NCI-H2196 (cell line): ENCODE data around the gene EVPL.

ENCODE experiments used
- DNase-seq: peaks from one replicate; lab custom pipeline; 2025; ENCODE audit not compliant: unreplicated experiment; lab: John Stamatoyannopoulos, UW

EVPL gene

DNA sequence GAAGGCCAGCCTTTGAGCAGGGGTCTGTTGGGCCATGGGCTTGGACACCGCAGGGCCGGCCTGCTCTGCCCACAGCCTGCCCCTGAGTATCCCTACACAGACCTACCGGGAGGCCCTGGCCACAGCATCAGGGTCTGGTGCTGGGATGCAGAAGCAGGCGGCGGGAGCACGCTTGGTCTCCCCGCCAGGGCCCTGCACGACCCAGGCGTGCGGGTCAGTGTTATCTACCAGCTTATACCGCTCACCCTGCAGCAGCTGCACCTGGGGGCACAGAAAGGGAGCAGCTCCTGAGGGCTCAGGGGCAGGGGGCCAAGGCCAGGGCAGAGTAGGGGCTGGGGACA is 8.8 kb downstream of the EVPL start:
- no peak for DNase-seq

DNA sequence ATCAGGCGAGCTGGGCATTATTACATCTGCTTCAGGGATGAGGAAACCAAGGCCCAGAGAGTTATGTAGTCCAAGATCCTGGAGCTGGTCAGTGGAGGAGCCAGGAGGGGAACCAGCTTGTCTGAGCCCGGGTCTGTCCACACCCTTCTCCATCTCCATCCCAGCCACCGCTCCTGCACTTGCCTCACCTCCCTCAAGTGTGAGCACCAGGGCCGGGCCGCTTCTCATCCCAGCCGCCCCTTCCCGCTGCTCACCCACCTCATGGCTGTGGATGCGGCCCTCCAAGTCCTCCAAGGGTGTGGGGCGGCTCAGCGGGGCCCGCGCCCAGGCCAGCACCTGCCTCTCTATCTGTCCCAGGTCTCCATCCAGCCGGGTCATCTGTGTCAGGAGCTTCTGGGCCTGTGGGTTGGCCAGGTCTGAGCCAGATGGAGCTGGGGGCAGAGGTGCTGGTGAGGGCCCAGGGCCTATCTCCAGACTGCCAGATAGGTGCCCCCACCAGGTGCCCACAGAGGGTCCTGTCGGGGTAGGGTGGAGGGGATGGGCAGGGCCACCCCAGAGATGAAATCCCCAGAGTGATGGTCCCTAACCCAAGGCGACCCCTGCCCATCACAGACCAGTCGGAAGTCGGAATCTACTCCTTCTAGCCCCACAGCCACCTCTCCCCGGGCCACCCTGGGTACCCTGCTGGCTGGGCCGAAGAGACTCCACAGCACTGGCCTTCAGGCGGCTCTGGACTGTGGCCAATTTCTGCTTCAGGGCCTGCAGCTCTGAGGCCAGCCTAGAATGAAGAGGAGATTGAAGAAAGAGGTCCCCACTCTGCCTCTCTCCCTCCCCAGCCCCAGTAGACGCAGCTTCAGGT is 9.4 kb downstream of the EVPL start:
- DNase-seq = no peak

DNA sequence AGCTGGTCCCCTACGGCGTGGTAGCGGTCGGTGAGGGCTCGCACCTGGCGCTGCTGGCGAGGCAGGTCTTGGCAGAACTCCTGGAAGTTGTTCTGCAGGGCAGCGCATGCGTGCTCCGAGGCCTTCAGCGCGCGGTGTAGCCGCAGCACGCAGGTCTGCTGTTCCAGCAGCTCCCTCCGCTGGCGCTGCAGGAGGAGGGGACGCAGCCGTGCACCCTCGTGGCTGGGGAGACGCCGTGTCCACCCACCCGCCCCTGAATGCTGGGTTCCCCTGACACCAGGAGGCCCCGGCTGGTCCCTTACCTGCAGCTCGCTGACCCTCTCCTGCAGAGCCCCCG is 12.2 kb downstream of the EVPL start:
- DNase-seq = peak; percentile 98

DNA sequence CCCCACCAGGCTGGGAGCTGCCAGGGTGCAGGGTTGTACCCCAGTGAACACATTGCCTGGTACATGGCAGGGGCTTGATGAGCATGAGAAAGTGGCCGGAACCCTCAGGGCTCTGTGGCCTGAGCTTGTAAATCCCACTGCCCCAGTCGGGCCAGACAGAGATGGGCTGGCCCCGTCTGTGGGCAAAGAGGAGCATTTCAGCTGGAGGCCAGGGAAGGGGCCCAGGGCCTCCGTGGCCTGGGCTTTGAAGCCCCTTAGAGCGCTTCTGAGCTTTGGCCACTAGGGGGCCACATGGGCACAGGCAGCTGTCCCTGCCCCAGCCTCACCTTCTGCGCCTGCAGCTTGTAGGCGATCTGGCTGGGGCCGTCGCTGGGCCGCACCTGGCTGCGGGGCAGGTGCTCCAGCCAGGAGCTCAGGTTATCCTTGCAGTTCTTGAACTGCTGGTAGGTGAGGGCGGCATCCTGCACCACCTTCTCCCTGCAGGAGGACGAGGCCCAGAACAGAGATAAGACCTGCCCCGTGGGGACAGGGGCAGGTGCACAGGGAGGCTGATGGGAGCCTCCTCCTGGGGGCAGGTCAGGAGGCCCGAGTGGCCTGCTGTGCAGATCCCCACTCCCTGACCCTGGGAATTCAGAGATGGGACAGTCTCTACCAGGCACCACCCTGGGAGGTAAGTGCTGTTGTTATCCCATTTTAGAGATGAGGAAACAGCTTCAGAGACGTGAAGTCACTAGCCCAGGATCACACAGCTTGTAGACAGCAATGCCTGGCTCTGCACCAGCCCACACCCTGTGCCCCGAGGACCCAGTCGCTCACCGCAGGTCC is 12.8 kb downstream of the EVPL start:
- DNase-seq = peak; percentile 97

DNA sequence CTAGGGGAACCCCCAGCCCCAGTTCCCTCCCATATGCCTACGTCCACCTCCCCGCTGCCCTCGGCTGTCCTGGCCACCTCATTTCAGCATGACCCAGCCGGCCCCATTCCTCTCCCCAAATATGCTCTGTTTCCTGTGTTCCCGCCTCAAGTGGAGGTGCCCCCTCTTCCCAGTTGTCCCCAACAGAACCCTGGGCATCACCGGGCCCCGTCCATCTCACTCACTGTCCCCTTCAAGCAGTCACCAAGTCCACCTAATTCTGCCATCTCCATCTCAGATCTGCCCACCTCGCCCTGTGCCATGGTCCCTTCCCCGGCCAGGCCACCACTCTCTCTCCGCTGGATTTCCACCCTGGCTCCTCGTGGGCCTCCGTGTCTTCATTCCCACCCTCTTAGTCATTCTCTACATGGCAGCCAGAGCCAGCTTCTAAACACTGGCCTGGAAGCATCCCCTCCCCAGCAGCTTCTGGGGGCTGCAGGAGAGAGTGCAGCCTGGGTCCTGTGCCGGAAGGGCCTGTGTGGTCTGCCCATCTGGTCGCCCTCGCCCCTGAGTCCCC is 13.7 kb downstream of the EVPL start:
- DNase-seq = no peak

DNA sequence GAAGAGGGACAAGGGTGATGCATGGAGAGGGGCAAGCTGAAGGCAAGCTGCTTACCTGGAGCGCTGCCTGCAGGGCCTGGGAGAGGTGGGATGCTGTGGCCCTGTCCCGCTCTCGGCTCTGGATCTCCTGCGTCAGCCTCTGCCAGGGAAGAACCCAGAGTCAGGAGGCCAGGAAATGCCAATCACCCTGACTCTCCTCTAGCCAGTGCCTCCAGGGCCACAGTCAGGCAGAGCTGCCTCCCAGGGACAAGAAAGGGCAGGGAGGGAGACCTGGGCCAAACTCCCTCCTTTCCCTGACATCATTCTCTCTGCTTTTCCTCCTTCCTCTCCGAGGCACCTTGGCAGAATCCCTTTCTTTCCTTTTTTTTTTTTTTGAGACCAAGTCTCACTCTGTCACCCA is 15.2 kb downstream of the EVPL start:
- no peak for DNase-seq

DNA sequence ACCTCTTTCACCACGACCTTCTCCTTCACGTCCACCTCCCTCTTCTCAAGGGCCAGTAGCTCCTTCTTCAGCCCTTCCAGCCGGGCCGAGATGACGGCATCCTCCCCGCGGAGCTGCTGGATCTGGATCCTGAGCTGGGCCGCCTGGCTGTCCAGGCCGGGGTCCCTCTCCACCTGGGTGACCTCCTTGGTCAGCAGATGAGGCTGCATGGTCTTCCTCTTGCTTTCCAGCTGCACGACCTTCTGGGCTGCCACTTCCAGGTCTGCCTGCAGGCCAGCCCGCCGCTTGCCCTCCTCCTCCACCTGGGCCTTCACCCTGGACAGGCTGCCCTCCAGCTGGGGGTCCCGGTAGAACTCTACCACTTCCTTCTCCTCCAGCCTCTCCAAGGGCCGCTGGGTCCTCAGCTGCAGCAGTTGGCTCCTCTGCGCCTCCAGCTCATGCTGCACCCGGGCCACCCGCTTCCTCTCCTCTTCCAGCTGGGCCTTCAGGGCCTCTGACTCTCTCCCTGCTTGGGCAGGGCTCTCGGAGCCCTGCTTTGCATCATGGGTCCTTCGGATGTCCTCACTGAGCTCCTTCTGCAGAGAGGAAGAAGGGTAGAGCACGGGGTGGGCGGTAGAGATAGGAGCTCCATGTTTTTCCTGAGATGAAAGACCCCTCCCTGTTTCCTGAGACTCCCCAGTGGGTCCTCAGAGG is 17.0 kb downstream of the EVPL start:
- DNase-seq = no peak

DNA sequence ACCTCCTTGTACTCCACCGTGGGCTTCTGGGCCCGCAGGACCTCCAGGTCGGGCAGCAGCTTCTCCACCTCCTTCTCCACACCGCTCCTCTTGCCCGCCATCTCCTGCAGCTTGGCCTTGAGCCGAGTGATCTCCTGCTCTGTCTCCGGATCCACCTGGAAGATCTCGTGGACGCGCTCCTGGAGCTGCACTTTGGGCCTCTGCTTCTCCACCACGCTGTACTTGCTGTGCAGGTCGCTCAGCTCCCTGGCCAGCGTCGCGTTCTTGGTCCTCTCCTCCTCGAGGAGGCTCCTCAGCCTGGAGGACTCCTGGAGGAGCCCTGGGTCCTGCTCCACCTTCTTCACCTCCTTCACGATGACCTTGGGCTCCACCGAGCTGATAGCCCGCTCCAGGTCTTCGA is 17.7 kb downstream of the EVPL start:
- DNase-seq = no peak

DNA sequence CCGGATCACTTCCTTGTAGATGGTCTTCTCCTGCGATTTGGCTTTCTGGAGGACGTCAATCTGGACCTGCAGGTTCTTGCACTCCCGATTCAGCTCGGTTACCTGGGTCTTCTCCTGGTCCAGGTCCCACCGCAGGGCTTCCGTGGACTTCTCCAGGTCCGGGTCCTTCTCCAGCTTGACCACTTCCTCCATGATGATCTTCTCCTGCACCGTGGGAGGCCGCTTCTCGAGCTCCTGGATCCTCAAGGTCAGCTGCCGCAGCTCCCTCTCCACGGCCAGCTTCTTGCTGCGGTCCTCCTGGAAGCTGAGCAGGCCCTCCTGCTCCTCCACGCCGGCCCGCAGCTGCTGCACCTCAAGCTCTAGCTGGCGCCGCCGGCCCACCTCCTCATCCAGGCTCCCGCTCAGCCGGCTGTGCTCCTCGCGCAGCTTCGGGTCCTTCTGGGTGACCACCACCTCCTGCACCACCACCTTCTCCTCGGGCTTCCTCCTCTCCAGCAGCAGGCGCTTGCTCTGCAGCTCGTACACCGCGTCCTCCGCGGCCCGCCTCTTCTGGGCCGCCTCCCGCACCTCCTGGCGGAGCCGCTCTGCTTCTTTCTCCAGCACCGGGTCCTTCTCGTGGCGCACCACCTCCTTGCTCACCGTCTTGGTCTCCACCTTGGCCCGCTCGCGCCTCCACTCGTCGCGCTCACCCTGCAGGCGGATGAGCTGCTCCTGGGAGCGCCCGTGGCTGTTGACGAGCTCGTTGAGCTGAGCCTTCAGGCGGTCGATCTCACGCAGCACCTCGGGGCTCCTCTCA is 18.3 kb downstream of the EVPL start:
- no peak for DNase-seq

DNA sequence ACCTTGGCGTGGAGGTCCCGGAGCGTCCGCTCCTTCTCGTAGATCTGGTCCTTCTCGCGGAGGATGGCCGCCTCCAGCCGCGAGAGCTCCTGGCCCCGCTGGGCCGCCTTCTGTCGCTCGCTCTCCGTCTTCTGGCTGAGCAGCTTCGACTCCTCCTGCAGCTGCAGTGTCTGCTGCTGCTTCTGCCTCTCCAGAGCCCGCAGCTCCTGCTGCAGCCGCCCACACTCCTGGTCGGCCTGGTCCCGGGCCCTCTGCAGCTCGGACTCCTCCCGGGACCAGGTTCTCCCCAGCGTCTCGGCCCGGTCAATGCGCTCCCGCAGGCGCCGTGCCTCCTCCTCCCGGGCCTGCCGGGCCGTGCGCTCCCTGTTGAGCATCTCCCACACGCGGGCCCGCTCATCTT is 18.9 kb downstream of the EVPL start:
- DNase-seq = no peak

DNA sequence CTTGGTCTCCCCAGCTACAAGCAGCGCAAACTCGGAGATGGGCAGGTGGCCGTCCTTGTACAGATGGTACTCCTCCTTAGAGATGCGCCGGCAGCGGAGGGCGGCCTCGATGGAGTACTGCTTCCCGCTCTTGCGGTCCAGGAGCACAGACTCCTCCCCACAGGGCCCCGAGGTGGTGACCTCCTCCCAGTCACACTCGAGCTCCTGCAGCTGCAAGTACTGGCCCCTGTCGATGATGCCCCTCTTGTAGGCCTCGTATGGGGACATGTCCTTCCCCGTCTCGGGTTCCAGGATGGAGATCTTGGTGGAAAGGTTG is 19.3 kb downstream of the EVPL start:
- no peak for DNase-seq

DNA sequence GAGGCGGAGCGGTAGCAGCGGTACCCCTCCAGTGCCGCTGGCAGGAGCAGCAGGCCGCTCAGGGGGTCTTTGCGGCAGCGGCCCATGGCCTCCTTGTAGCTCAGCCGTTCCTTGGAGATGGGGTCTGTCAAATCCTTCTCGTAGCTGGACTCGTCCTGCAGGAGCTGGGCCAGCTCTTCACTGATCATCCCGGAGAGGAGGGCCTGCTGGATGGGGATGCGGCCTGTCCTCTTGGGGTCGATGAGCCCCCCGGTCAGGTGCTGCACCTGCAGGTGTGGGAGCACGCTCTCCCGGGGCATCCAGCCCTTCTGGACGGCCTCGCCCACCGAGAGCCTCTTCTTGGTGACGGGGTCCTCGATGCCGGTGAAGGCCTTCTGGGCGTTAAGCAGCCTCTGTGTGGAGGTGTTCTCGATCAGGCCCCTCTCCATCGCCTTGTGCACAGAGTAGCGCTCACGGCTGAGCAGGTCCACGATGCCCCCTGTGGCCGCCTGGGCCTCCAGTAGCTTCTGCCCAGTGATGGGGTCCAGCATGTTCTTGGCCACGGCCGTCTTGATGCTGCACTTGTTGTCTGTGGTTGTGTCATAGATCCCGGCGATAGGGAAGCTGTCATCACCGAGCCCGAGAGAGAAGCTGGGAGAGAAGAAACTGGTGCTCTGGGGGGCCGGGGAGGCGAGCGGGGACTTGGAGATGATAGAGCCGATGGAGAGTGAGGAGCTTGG is 19.8 kb downstream of the EVPL start:
- no peak for DNase-seq

DNA sequence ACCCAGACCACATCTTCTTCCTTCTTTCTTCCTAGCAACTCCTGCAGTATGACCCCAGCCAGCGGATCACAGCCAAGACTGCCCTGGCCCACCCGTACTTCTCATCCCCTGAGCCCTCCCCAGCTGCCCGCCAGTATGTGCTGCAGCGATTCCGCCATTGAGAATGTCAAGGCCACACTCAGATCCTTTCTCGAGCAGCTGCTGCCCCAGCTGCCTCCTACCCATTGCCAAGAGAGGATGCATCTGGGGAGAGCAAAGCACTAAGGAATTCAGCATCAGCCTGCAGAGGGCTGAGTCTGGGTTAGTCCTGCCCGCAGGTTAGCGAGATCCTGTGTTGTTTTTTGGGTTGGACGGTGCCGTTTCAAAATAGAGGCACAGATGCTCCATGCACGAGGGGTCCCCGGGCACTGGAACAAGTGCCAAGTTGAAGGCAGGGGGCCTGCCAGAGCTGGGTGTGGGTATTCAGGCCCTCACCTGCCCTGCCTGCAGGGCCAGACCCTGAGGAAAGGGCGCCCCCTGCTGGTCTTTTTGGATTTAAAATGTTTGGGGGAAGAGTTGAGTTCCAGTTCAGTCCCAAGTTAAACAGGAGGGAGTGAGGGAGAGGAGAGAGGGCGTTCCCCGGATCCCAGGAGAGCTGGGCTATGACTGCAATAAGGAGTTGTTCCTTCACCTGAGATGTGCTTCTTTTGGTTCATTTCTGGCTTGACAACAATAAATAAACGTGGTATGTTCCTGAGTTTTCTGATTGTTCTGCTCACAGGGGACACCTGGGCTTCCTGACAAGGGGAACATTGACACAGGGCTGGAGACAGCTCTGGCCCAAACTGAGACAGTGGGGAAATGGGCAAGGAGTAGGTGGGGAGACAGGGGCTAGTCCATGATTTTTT is 21.6 kb downstream of the EVPL start:
- peak; percentile 95 for DNase-seq

DNA sequence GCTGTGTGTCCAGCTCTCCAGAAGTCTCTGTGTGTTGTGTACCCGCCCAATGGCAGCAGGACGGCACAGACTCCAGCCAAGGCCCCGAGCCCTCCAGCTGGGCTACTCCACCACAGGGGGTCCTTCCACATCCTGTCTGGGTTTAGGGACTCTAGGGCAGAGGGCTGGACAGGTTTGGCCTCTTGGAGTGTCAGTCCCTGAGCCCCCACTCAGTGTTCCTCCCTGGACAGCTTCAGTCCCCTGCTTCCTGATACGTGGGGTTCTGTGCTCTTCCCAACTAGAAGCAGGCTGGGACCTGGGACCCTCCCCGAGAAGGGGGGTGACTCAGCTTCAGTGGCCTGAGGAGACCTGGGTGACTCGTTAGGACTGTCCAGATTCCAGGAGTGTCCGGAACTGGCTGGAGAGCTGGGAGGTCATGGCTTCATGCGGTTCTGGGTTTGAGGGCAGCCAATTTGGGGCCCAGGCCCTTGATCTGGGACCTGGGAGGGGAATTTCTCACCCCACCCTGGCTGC is 22.3 kb downstream of the EVPL start:
- no peak for DNase-seq

DNA sequence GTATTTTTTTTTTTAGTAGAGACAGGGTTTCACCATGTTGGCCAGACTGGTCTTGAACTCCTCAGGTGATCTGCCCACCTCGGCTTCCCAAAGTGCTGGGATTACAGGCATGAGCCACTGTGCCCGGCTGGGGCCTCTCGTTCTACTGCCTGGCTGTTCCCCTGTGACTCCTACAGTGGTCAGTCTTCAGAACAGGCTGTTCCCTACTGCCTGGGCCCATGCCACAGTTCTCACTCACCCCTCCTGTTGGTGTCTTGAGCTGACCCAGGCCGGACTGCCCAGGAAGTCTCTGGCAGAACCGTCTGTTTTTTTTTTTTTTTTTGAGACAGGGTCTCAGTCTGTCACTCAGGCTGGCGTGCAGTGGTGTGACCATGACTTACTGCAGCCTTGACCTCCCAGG is 23.2 kb downstream of the EVPL start:
- no peak for DNase-seq

DNA sequence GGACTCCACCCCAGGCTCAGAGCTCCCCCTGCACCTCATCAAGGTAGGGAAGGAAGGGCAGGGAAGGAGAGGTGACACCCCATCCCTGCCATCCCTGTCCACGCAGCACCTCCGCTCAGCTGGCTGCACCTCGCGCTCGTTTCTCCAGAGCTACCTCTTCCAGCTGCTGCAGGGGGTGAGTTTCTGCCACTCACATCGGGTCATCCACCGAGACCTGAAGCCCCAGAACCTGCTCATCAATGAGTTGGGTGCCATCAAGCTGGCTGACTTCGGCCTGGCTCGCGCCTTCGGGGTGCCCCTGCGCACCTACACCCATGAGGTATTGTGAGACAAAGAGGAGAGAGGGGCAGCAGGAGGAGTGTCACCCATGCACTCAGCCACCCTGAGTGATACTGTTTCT is 25.0 kb downstream of the EVPL start:
- DNase-seq = no peak

DNA sequence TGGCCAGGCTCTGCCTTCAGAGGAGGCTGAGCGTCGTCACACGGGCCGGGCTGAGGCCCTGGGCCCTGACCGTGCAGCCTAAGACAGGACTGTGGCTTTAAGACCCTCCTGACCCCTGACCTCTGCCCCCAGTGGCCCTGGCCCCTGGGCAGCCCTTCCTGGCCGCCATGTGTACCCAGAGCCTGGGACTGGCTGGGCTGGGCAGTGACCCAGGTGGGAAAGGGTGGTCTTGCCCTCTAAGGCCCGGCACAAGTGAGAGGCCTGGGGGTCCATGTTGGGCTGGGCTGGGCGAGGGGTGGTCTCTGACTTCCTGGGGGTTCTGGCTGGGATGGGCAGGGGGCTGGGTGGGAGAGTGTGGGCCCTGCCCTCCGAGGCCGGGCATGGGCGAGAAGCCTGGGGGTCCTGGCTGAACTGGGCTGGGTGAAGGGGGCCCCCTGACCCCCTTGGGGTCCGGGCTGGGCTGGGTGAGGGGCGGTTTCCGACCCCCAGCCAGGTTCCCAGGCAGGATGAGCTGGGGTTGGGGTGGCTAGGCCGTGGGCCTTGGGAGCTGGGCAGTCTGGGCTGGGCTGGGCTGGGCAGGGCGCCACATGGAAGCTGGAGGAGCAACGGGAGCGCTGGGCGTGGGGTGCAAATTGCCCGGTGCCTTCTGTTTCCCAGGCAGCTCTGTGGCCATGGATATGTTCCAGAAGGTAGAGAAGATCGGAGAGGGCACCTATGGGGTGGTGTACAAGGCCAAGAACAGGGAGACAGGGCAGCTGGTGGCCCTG is 26.2 kb downstream of the EVPL start, which contains the start of gene CDK3:
Gene CDK3 (plus strand): TSS at position 101 of the 767 bp plus-strand sequence. CDS start 571 bp downstream, at position 672.
- no peak for DNase-seq

DNA sequence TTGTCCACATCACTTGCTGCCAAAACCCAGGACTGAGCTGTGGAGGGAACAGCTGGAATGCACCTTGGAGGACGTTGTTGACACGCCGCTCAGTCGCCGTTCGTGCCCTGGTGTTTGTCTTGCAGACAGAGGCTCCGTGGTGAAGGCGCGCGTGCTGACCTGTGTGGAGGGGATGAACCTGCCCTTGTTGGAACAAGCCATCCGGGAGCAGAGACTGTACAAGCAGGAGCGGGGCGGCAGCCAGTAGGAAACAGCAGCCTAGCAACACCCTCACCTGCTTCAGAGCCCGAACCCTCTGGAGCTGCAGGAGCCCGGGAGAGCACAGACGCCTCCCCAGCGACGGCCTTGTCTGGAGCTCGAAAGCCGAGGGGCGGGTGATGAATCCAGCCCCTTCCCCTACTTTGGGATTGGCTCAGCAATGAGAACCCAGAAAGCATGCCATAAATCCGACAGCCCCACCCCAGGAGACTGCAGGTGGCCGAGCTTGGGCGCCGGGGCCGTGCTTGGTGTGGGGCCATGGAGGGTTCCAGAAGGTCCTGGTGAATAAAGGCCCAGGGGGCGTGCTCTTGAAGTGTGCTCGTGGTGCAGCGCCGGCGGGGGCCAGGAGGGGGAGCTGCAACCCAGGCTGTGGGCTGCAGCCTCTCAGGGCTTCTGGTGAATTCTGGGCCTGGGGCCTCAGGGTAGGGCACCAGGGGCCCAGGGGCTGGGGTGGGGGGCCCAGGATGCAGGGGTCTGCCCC is 26.9 kb downstream of the EVPL start:
- peak; percentile 68 for DNase-seq
